HG02571 (cell line): ENCODE measurements around the gene DES.
"Not testable (repeated sequence)": the region's sequence is repeated elsewhere in the genome, so short reads cannot be mapped to it uniquely, and the experiment has no call there.

Experiments used
- ATAC-seq: cut with Tn5 transposase; IDR thresholded peaks from one replicate; pipeline ENCODE4 v1.9.1; 2021; ENCODE audit warnings: mild to moderate bottlenecking, moderate library complexity; ENCODE audit not compliant: unreplicated experiment

DES gene

DNA sequence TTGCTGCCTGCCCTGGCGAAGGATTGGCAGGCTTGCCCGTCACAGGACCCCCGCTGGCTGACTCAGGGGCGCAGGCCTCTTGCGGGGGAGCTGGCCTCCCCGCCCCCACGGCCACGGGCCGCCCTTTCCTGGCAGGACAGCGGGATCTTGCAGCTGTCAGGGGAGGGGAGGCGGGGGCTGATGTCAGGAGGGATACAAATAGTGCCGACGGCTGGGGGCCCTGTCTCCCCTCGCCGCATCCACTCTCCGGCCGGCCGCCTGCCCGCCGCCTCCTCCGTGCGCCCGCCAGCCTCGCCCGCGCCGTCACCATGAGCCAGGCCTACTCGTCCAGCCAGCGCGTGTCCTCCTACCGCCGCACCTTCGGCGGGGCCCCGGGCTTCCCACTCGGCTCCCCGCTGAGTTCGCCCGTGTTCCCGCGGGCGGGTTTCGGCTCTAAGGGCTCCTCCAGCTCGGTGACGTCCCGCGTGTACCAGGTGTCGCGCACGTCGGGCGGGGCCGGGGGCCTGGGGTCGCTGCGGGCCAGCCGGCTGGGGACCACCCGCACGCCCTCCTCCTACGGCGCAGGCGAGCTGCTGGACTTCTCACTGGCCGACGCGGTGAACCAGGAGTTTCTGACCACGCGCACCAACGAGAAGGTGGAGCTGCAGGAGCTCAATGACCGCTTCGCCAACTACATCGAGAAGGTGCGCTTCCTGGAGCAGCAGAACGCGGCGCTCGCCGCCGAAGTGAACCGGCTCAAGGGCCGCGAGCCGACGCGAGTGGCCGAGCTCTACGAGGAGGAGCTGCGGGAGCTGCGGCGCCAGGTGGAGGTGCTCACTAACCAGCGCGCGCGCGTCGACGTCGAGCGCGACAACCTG is at the start of gene DES:
TSS of gene DES (plus strand) at position 223 of the 857 bp plus-strand sequence. CDS start at position 309, 86 bp downstream.
- no peak for ATAC-seq

DNA sequence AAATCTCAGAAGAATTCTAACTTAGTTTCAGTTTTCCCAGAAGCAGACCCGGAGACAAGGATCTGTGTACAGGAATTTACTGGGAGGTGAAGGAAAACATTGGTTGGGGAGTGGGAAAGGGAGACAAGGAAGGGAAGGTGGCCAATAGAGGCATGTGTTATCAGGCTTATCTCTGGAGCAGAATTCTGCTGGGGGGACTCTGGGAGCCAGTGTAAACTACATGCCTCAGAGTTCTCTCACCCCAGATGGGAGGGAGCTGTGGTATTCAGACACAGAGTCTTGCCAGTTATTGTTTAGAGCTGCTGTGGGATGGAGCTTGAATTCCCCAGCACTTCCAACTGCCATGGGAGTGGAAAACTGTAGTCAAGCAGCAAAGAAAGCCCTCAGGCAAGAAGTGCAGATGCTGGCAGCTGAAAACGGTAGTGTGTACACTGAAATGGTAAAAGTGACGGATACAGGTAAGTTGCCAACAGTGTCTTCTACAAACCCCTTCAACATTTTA is 49.4 kb upstream of the DES start:
- no peak for ATAC-seq

DNA sequence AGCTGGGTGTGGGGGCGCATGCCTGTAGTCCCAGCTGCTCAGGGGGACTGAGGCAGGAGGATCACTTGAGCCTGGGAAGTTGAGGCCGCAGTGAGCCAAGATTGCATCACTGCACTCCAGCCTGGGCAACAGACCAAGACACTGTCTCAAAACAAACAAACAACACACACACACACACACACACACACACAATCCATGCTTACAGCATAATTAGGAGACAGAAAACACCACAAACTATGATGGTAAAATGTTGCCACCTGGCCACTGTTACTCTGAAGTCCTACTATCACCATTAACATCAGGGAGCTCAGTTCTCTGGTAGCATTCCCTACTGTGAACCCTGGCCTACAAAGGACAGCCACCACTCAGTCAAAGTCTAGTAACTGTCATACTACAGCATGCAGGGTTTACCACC is 48.7 kb upstream of the DES start:
- no peak for ATAC-seq

DNA sequence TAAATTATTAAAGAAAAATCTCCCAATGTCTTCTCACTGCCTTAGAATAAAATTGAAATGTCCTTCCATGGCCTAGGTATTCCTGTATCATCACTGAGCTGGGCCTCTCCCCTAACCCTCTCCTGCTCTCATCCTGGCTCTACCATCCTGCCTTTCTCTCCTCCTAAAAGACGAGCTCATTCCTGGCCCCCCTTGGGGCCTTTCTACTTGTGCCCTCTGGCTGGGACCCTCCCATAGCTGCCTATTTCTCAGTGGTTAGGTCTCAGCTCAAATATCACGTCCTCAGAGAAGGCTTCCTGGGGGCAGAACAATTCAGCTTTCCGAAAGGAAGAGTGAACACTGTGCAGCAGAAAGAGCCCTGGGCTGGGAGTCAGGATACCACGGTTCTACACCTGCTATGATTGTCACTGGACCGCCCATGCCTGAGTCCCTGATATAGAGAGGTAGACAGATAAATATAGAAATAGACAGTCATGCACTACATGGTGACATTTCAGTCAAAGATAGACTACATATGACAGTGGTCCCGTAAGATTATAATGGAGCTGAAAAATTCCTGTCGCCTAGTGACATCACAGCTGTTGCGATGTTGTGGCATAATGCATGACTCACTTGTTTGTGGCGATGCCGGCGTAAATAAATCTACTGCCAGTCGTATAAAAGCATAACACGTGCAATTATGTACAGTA is 39.9 kb upstream of the DES start:
- no peak for ATAC-seq

DNA sequence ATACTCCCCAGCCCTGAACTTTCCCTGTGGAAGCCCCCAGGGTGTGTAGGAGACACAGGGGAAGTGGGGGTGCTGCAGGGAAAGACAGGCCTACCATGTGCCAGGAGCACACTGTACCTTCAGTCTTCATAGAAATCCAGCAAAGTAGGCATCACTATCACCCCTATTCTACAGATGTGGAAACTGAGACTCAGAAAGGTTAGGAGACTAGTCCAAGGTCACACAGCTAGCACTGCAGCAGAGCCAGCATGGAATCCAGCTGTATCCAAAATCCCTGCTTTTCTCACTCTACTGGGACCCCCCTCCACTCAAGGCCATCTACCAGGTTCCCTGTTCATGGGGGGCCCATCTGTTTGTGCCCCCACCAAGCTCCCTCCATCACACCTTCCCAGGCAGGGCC is 37.3 kb upstream of the DES start:
- ATAC-seq, result no peak

DNA sequence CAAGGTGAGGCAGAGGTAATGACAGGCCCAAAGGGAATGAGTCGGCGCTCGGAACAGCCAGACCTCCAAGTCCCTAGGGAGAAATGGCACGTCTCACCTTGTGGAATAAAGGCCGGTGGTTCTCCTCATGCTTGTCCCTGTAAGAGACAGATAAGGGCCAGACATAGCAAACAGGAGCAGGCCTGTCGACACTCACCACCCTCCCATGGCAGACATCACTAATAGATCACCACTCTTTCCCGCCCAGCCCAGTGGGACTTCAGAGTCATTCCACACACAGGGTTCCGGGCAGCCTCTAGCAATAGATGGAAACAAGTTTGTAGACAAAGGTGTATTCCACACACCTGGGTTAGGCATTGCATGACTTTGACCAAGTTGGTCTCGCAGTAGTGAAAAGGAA is 36.7 kb upstream of the DES start:
- ATAC-seq, result no peak

DNA sequence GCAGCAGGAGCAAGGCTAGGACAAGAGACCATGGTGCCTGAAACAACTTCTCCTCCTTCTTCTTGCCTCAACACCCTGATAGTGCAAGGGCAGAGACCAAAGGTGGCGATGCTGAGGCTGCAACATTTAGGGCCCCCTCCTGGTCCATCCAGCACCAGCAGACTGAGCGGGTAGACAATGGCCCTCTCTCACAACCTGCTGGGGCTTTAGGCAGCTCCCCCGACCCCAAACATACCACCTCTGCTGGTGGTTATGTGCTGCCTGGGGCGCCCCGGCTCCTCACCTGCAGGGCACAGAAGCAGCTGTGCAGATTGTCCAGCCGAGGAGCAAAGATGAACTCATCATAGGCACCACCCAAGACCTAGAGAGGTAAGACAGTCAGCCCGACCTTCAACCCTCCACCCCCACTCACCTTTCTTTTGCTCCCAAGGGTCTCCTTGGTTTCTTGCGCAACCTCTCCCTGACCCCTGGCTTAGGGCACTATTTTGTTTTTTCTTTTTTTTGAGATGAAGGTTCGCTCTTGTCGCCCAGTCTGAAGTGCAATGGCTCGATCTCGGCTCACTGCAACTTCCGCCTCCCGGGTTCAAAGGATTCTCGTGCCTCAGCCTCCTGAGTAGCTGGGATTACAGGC is 34.0 kb upstream of the DES start:
- ATAC-seq, result no peak

DNA sequence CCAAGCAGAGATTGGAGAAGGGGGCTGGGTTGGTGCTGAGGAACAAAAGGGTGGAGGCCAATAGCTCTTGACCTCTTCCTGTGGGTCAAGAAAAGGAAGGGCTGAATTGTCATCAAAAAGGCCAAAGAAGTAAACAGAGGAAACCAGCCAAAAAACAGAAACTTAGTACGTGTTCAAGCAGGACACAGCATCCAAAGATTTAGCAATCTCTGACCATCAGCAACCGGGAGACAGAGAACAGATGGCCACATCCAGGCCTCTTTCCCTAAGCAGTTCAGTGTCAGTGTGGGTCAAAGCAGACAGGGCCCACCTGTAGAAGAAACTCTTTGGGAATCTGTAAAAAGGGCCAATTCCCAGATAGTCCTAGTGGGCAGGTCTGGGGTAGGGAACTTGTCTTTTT is 33.3 kb upstream of the DES start:
- ATAC-seq, result no peak

DNA sequence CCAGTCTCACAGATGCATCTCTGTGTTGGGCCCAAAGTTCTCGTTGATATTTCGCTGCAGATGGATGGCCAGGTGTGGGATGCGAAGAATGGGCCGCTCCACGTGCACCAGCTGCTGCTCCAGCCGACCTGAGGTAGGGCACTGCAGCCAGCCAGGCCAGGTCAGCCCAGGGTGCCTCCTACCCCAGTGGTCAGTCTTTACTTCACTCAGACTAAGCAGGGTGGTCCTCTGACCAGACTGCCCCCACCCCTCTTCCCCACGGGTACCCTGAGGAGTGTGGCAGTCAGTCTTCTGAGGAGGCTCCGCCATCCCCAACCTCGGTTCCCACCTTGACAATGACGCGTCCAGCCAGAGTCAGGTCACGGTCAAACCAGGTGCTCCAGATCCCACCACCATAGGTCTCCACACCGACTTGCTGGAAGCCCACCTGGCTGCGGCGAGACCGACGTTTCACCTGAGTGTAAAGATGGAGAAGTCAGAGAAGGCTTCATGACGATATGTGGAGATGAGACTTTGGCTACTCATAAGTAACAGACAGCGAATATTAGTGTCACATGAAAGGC is 32.1 kb upstream of the DES start:
- no peak for ATAC-seq

DNA sequence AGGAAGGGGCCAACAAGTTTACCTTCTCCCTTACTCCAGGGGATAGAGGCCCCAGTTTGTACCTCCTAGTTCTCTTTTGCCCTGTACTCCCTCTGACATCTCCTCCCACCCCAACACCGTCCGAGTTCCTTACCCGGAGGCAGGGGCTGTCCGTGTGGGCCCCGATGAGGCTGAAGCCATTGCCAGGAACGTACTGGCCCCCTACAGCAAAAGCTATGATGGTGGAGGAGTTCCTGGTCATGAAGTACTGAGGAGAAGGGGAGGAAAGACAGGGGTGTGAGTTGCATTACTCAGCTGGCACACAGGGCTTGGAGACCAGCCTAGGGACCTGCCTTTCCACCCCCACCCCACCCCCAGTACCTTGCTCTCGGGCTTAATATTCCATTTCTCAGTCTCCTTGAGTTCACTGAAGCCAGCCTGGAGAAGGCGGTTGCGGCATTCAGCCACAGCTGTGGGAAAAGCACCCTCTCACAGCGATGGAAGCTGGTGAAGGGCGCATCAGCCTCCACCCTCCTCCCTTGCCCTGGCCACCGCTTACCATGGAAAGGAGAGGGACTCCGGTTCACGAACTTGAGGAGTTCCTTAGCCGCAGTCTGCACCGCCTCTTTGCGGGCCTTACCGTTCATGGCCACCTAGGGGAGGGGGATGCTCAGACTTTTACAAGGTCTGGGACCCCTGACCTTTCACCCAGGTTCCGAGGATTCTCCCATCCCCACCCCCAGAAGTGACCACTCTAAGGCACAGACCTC is 31.5 kb upstream of the DES start:
- no peak for ATAC-seq

DNA sequence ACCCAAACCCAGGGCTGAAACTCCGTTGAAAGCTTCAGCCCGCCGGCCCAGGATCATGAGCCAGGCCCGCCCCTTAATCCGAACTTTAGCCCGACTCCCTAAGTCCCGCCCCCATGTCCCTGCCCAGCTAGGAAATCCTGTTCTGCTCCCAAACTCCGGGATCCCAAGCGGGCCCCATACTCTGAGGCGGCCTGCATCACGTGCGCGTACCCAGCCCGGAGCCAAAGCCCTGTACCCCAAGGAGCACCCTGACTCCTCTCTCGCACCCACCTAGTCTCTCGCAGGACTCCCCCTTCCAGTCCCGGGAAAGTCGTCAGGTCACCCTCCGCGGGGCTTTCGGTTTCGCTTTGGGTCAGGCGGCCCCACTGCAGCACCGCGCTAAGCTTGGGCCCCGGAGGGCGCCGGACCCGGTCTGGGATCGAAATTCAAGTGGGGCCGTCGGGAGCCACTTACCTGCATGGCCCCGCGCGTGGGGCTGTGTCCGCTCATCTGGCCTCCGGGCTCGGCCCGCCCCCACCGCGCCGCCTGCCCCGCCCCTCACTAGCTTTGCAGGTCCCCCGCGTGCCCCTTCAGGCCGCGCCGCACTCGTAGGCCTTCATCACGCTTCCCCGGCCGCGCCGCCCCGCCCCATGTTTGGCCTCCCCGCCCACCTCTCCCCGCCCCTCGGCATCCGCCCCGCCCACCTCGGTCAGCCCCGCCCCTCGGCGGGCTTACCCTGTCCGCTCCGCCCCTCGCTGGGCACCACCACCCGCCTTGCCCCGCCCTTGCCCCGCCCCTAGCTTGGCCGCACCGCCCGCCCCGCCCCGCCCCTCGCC is 30.7 kb upstream of the DES start, which contains the start of gene DNPEP:
TSS of gene DNPEP (minus strand) at position 607 of the 815 bp plus-strand sequence. CDS start at position 489, 118 bp downstream.
- peak; percentile 60 for ATAC-seq

DNA sequence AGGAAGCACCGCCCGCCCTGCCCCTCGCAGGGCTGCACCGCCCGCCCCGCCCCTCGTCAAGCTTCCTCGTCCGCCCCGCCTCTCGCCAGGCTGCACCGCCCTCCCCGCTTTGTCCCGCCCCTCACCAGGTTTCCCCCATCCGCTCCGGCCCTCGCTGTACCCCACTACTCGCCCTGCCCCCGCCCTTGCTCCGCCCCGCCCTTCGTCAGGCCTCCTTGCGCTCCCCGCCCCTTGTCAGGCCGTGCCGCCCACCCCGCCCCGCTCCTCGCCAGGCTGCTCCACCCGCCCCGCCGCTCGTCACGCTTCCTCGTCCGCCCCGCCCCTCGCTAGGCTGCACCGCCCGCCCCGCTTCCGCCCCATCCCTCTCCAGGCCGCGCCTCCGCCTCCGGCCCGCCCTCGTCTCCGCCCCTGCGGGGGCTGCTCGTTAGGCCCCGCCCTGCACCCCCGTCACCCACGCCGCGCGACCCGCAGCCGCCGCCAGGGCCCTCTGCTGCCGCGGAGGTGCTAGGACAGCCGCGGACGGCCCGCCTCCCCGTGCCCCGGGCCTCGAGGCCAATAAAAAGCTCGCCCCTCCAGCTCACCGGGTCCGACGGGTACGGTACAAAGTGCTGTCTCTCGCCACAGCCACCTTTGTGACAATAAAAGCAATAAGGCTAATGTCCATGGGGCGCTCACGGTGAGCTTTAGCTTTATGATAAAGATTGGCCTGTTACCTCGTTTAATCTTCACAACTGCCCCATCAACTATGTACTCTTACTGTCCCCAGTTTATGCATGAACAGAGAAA is 29.9 kb upstream of the DES start:
- peak; percentile 75 for ATAC-seq

DNA sequence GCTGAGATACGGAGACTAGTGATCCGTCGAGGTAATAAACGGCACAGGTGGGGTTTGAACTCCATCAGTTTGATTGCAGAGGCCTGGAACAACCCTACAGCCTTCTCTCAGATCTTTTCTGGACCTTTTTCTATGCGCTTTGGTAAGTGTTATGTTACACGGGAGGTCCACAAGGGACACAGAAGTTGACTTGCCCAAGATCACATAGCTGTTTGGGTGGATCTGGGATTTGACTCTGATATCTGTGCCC is 29.3 kb upstream of the DES start:
- no peak for ATAC-seq

DNA sequence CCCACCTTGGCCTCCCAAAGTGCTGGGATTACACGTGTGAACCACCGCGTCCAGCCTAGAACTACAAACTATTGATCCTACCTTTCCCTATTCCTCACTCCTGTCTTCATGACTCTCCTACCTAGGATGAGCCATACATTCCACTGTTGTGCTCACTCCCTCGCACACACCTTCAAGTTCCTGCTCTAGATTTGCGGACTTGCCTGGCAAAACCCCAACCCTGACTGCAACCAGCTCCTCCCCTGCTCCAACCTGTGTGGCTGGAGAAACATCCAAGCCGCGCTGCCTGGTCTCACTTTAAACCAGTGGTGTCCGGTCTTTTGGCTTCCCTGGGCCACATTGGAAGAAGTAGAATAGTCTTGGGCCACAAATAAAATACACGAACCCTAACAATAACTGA is 25.4 kb upstream of the DES start:
- ATAC-seq, result no peak

DNA sequence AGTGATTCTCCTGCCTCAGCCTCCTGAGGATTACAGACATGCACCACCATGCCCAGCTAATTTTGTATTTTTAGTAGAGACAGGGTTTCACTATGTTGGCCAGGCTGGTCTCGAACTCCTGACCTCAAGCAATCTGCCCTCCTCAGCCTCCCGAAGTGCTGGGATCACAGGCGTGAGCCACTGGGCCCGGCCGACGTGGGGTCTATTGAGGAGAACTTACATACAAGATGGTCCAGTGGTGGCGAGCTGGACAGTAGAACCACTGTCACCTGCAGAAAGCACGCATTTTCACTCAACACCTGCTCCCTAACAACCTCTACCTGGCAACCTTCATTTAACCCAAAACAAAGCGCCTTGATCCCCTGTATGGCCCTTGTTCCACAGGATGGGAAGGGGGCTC is 23.1 kb upstream of the DES start:
- not testable (repeated sequence) for ATAC-seq

DNA sequence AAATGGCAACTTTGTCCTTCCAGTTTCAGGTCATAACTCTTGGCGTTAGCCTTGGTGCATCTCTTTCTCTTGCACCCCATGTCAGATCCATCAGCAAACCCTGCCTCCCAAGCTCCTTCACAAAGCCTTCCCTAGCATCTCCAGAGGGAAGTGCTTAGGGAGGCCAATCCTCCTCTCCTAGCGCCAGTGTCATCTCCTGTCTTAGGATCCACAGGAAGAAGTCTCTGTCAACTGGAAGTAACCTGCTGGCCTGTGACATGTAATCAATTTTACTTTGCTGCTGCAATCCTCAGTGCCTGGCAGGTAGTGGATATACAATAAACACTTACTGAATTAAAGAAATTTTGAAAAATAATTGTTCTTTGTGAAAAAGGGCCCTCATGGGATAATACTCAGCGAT is 22.6 kb upstream of the DES start:
- ATAC-seq, result no peak

DNA sequence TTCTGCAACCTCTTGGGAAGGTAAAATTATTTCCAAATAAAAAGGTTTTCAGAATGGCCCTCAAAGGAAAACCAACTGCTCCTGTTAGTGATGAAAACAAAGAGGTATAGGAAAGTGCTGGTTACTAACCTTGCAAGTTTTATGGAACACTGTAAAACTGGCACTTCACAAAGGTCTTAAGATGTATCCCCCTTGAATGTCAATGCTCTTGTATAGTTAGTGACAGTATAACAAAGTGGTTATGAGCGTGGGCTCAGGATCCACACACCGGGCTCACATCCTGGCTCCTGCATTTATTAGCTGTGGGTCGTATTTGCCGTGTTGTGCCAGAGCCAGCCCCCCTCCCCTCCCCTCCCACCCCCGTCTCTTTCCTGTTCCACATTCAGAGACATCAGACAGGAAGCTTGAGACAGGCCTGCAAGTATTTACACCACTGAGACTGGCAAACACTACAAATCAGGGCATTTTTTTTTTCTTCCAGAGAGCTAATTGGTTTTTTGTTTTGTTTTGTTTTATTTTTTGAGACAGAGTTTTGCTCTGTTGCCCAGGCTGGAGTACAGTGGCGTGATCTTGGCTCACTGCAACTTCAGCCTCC is 21.2 kb upstream of the DES start:
- ATAC-seq, result no peak

DNA sequence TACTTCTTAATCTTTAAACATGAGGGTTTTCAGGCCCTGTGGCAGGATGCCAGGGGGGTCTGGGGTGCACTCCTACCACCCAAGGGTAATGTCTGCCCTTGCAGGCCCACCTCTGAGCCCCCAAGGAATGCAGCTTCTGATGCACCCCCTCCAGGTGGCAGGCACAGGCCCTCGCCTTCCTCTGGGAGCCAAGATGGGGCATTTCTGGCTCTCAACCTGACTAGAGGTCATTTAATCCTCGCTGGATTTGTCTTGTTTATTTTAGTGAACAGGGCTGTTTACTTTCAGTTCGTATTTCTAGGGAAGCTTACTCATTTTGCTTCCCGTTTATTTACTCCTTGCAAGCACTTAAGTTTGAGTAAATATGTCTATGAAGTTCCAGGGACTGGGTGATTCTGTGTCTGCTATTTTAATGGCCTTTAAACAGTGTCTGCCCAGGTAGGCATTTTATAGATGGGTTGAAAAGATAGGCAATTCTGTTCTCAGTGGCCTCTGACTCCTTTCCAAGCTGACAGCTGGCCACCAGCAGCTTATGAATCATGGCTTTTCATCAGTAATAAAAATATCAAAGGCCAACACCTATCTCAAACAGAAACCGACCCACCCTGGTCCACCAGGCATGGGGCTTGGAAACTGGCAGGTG is 19.3 kb upstream of the DES start:
- ATAC-seq, result no peak
